HEK293 (cell line): ENCODE results near the gene PP2D1.

Experiments used
- BCL11A ChIP-seq: fragments of 450-650 bp; formaldehyde crosslinking; IDR thresholded peaks from 2 replicates; pipeline ENCODE4 v1.5.1; 2016; ENCODE audit warnings: low read depth, missing biosample characterization, missing genetic modification characterization
- BCL6B ChIP-seq: fragments of 450-650 bp; formaldehyde crosslinking; IDR thresholded peaks from 2 replicates; pipeline ENCODE4 v1.5.1; 2017; ENCODE audit warnings: missing biosample characterization, missing genetic modification characterization
- CTCF ChIP-seq: fragments of 450-650 bp; formaldehyde crosslinking; IDR thresholded peaks from 2 replicates; pipeline ENCODE4 v1.5.1; 2016; ENCODE audit warnings: missing biosample characterization, missing genetic modification characterization
- MZF1 ChIP-seq: fragments of 450-650 bp; formaldehyde crosslinking; IDR thresholded peaks from 2 replicates; pipeline ENCODE4 v1.5.1; 2017; ENCODE audit warnings: missing biosample characterization, missing genetic modification characterization, borderline replicate concordance
- SCRT1 ChIP-seq: fragments of 450-650 bp; formaldehyde crosslinking; IDR thresholded peaks from 2 replicates; pipeline ENCODE4 v1.5.1; 2016; ENCODE audit warnings: missing biosample characterization, missing genetic modification characterization, borderline replicate concordance
- TRIM28 ChIP-seq: IDR thresholded peaks from 2 replicates; pipeline ENCODE4 v1.6.1; 2011; ENCODE audit warnings: low read length, control low read depth, borderline replicate concordance
- WT1 ChIP-seq: fragments of 450-650 bp; formaldehyde crosslinking; IDR thresholded peaks from 2 replicates; pipeline ENCODE4 v1.5.1; 2016; ENCODE audit warnings: missing biosample characterization, missing genetic modification characterization
- ZFHX2 ChIP-seq: fragments of 450-650 bp; formaldehyde crosslinking; conservative IDR thresholded peaks from 2 replicates; pipeline ENCODE4 v1.5.1; 2016; ENCODE audit warnings: missing biosample characterization, missing genetic modification characterization
- ZFP37 ChIP-seq: fragments of 450-650 bp; formaldehyde crosslinking; IDR thresholded peaks from 2 replicates; pipeline ENCODE4 v1.5.1; 2016; ENCODE audit warnings: missing biosample characterization, missing genetic modification characterization
- ZFP41 ChIP-seq: fragments of 450-650 bp; formaldehyde crosslinking; IDR thresholded peaks from 2 replicates; pipeline ENCODE4 v1.5.1; 2016; ENCODE audit warnings: missing biosample characterization, missing genetic modification characterization, borderline replicate concordance
- ZNF114 ChIP-seq: fragments of 450-650 bp; formaldehyde crosslinking; IDR thresholded peaks from 2 replicates; pipeline ENCODE4 v1.5.0; 2017; ENCODE audit warnings: missing biosample characterization, missing genetic modification characterization
- ZNF132 ChIP-seq: fragments of 450-650 bp; formaldehyde crosslinking; IDR thresholded peaks from 2 replicates; pipeline ENCODE4 v1.5.1; 2017; ENCODE audit warnings: missing biosample characterization, missing genetic modification characterization, borderline replicate concordance
- ZNF202 ChIP-seq: fragments of 450-650 bp; formaldehyde crosslinking; IDR thresholded peaks from 2 replicates; pipeline ENCODE4 v1.5.1; 2016; ENCODE audit warnings: missing biosample characterization, missing genetic modification characterization, borderline replicate concordance
- ZNF266 ChIP-seq: fragments of 450-650 bp; formaldehyde crosslinking; IDR thresholded peaks from 2 replicates; pipeline ENCODE4 v1.5.1; 2016; ENCODE audit warnings: missing biosample characterization, missing genetic modification characterization, low read depth
- ZNF324 ChIP-seq: fragments of 450-650 bp; formaldehyde crosslinking; IDR thresholded peaks from 2 replicates; pipeline ENCODE4 v1.5.1; 2016; ENCODE audit warnings: missing biosample characterization, missing genetic modification characterization
- ZNF341 ChIP-seq: fragments of 450-650 bp; formaldehyde crosslinking; IDR thresholded peaks from 2 replicates; pipeline ENCODE4; 2016; ENCODE audit warnings: low read depth, missing biosample characterization, missing genetic modification characterization
- ZNF366 ChIP-seq: fragments of 450-650 bp; formaldehyde crosslinking; conservative IDR thresholded peaks from 2 replicates; pipeline ENCODE4 v1.5.1; 2016; ENCODE audit warnings: missing biosample characterization, missing genetic modification characterization
- ZNF423 ChIP-seq: fragments of 450-650 bp; formaldehyde crosslinking; IDR thresholded peaks from 2 replicates; pipeline ENCODE4 v1.5.1; 2016; ENCODE audit warnings: missing biosample characterization, missing genetic modification characterization
- ZNF449 ChIP-seq: fragments of 450-650 bp; formaldehyde crosslinking; IDR thresholded peaks from 2 replicates; pipeline ENCODE4 v1.5.1; 2017; ENCODE audit warnings: missing biosample characterization, mild to moderate bottlenecking, missing genetic modification characterization, moderate library complexity
- ZNF529 ChIP-seq: fragments of 450-650 bp; formaldehyde crosslinking; IDR thresholded peaks from 2 replicates; pipeline ENCODE4 v1.5.1; 2017; ENCODE audit warnings: missing genetic modification characterization, missing biosample characterization; ENCODE audit not compliant: insufficient replicate concordance
- ZNF530 ChIP-seq: fragments of 450-650 bp; formaldehyde crosslinking; IDR thresholded peaks from 2 replicates; pipeline ENCODE4 v1.5.1; 2016; ENCODE audit warnings: low read depth, missing biosample characterization, missing genetic modification characterization
- ZNF621 ChIP-seq: fragments of 450-650 bp; formaldehyde crosslinking; IDR thresholded peaks from 2 replicates; pipeline ENCODE4 v1.5.1; 2017; ENCODE audit warnings: missing biosample characterization, missing genetic modification characterization
- ZNF645 ChIP-seq: fragments of 450-650 bp; formaldehyde crosslinking; IDR thresholded peaks from 2 replicates; pipeline ENCODE4; 2016; ENCODE audit warnings: missing biosample characterization, missing genetic modification characterization
- ZNF654 ChIP-seq: fragments of 450-650 bp; formaldehyde crosslinking; IDR thresholded peaks from 2 replicates; pipeline ENCODE4 v1.5.1; 2016; ENCODE audit warnings: low read depth, missing biosample characterization, missing genetic modification characterization
- ZNF658 ChIP-seq: fragments of 450-650 bp; formaldehyde crosslinking; IDR thresholded peaks from 2 replicates; pipeline ENCODE4; 2016; ENCODE audit warnings: missing biosample characterization, missing genetic modification characterization
- ZNF830 ChIP-seq: fragments of 450-650 bp; IDR thresholded peaks from 2 replicates; pipeline ENCODE4 v1.5.0; 2018; ENCODE audit warnings: missing biosample characterization, missing genetic modification characterization, low read depth, mild to moderate bottlenecking, moderate library complexity
- TF ChIP-seq, protein P1 (sequence below): fragments of 450-650 bp; formaldehyde crosslinking; IDR thresholded peaks from 2 replicates; pipeline ENCODE4 v1.5.1; 2016; ENCODE audit warnings: missing biosample characterization, missing genetic modification characterization
- TF ChIP-seq, protein P2 (sequence below): fragments of 450-650 bp; formaldehyde crosslinking; IDR thresholded peaks from 2 replicates; pipeline ENCODE4 v1.5.1; 2016; ENCODE audit warnings: missing biosample characterization, missing genetic modification characterization
- TF ChIP-seq, protein P3 (sequence below): fragments of 450-650 bp; formaldehyde crosslinking; IDR thresholded peaks from 2 replicates; pipeline ENCODE4 v1.5.1; 2016; ENCODE audit warnings: missing biosample characterization, missing genetic modification characterization

PP2D1 gene

DNA sequence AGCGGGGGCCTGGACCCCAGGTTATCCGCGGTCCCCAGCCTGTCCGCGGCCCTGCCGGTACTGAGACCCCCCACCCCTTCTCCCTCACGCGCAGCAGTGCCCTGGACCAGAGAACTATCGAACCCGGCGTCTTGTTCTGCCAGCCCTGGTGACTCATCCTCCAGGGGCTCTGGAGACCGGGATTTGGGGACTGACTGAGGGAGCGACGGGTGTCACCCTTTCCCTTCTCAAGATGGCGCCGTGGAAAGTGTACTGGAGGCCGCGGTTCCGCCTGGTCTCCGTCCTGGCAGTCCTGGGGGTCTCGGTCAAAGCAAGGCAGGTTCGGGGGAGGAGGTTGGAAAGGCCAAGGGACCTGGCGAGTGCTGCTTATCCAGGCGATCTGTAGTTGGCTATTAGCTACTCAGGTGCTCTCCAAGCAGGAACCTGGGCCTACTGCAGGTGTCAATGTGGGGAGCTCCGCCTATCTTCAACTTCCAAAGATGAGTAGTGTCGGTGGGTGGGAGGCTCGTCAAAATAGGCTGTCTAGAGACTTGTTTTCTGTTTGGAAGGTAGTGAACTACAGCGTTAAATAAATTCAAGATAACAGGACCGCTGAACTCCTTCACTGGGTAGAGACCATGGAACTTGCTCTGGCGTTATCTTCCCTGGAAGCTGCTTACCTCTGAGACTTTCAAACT is 64.4 kb downstream of the PP2D1 start (continued):
- no peak for TF ChIP-seq TRIM28
- no peak for TF ChIP-seq ZNF132 (tag by site-specific recombination)
- TF ChIP-seq BCL6B (tag by site-specific recombination): no peak
- TF ChIP-seq ZFP41 (tag by site-specific recombination): no peak
- TF ChIP-seq, protein P1, sequence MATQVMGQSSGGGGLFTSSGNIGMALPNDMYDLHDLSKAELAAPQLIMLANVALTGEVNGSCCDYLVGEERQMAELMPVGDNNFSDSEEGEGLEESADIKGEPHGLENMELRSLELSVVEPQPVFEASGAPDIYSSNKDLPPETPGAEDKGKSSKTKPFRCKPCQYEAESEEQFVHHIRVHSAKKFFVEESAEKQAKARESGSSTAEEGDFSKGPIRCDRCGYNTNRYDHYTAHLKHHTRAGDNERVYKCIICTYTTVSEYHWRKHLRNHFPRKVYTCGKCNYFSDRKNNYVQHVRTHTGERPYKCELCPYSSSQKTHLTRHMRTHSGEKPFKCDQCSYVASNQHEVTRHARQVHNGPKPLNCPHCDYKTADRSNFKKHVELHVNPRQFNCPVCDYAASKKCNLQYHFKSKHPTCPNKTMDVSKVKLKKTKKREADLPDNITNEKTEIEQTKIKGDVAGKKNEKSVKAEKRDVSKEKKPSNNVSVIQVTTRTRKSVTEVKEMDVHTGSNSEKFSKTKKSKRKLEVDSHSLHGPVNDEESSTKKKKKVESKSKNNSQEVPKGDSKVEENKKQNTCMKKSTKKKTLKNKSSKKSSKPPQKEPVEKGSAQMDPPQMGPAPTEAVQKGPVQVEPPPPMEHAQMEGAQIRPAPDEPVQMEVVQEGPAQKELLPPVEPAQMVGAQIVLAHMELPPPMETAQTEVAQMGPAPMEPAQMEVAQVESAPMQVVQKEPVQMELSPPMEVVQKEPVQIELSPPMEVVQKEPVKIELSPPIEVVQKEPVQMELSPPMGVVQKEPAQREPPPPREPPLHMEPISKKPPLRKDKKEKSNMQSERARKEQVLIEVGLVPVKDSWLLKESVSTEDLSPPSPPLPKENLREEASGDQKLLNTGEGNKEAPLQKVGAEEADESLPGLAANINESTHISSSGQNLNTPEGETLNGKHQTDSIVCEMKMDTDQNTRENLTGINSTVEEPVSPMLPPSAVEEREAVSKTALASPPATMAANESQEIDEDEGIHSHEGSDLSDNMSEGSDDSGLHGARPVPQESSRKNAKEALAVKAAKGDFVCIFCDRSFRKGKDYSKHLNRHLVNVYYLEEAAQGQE (tag by site-specific recombination): peak; percentile 40
- no peak for TF ChIP-seq ZNF645 (tag by site-specific recombination)
- no peak for TF ChIP-seq BCL11A (tag by site-specific recombination)
- TF ChIP-seq ZNF621 (tag by site-specific recombination): no peak
- no peak for TF ChIP-seq WT1 (tag by site-specific recombination)
- TF ChIP-seq MZF1: no peak
- TF ChIP-seq SCRT1: no peak
- no peak for TF ChIP-seq ZNF324 (tag by site-specific recombination)
- no peak for TF ChIP-seq ZNF449
- TF ChIP-seq, protein P2, sequence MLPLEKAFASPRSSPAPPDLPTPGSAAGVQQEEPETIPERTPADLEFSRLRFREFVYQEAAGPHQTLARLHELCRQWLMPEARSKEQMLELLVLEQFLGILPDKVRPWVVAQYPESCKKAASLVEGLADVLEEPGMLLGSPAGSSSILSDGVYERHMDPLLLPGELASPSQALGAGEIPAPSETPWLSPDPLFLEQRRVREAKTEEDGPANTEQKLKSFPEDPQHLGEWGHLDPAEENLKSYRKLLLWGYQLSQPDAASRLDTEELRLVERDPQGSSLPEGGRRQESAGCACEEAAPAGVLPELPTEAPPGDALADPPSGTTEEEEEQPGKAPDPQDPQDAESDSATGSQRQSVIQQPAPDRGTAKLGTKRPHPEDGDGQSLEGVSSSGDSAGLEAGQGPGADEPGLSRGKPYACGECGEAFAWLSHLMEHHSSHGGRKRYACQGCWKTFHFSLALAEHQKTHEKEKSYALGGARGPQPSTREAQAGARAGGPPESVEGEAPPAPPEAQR: no peak
- no peak for TF ChIP-seq ZNF654 (tag by site-specific recombination)
- TF ChIP-seq ZNF530 (tag by site-specific recombination): no peak
- TF ChIP-seq ZNF423 (tag by site-specific recombination): no peak
- peak; percentile 75; the same call in 1 of the 2 replicates for TF ChIP-seq ZFP37 (tag by site-specific recombination)
- no peak; the same call in 1 of the 2 replicates for TF ChIP-seq CTCF
- TF ChIP-seq ZNF114 (tag by site-specific recombination): no peak
- peak; percentile 57 for TF ChIP-seq ZNF341 (tag by site-specific recombination)
- no peak; the same call in 1 of the 2 replicates for TF ChIP-seq ZFHX2
- no peak for TF ChIP-seq ZNF529 (tag by site-specific recombination)
- TF ChIP-seq ZNF366: 0 out of 2 replicates have a peak, but pooled peaks have one; percentile 19
- TF ChIP-seq, protein P3, sequence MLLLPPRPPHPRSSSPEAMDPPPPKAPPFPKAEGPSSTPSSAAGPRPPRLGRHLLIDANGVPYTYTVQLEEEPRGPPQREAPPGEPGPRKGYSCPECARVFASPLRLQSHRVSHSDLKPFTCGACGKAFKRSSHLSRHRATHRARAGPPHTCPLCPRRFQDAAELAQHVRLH (tag by site-specific recombination): no peak
- no peak for TF ChIP-seq ZNF202 (tag by site-specific recombination)
- no peak for TF ChIP-seq ZNF266 (tag by site-specific recombination)
- no peak for TF ChIP-seq ZNF658 (tag by site-specific recombination)
- no peak for TF ChIP-seq ZNF830 (tag by site-specific recombination)
